PC-9 (cell line): ENCODE data around the gene SPSB4. TPM values are rescaled to one million over a fixed set of nuclear protein-coding genes. Genes with fewer than 3 reads are reported as not detected.

Experiments
- BruUV-seq: library from RNA; stranded (reverse); fragments of 400-500 nt; replicated peaks from 2 replicates; lab custom pipeline; 2021; lab: Mats Ljungman, UMichigan
- CTCF ChIA-PET: fragments of 300-600 bp; sonication (Branson Sonifier 250); formaldehyde crosslinking; loops from one replicate; lab custom pipeline; 2022; ENCODE audit warnings: antibody characterized with exemption; lab: Charles Lee
- POLR2A ChIA-PET: fragments of 300-600 bp; sonication (Branson Sonifier 250); formaldehyde crosslinking; loops from one replicate; lab custom pipeline; 2022; ENCODE audit warnings: antibody characterized with exemption; ENCODE audit not compliant: unreplicated experiment; lab: Charles Lee
- DNase-seq, 2 experiments: peaks; one replicate each; pipeline versions ENCODE4 v3.0.0 to v3.0.0-alpha.2; 2015 to 2022; ENCODE audit warnings: mixed read lengths in 1 of 2
- H2AFZ ChIP-seq: fragments of 200-600 bp; sonication (generic); 2 replicates; pipeline ENCODE4 v1.8.1; 2017; ENCODE audit warnings: antibody characterized with exemption
- H3F3A ChIP-seq: fragments of 200-600 bp; sonication (generic); 2 replicates; pipeline ENCODE4 v1.8.1; 2017; ENCODE audit warnings: antibody characterized with exemption, mild to moderate bottlenecking, low read depth; ENCODE audit not compliant: insufficient read depth
- H3K27ac ChIP-seq: fragments of 200-600 bp; sonication (generic); 2 replicates; pipeline ENCODE4 v1.6.1; 2016; ENCODE audit warnings: mixed run types
- H3K27me3 ChIP-seq: fragments of 200-600 bp; sonication (generic); 2 replicates; pipeline ENCODE4 v1.6.1; 2016; ENCODE audit warnings: low read depth, mixed run types; ENCODE audit not compliant: insufficient read depth
- H3K36me3 ChIP-seq: fragments of 200-600 bp; sonication (generic); 2 replicates; pipeline ENCODE4 v1.6.1; 2016; ENCODE audit warnings: low read depth, mixed run types
- H3K4me1 ChIP-seq: fragments of 200-600 bp; sonication (generic); replicated peaks from 2 replicates; pipeline ENCODE4 v1.6.1; 2016; ENCODE audit warnings: mixed run types; ENCODE audit not compliant: insufficient read depth
- H3K4me2 ChIP-seq: fragments of 200-600 bp; sonication (generic); 2 replicates; pipeline ENCODE4 v1.6.1; 2017; ENCODE audit warnings: mixed run types
- H3K4me3 ChIP-seq: fragments of 200-600 bp; sonication (generic); 2 replicates; pipeline ENCODE4 v1.6.1; 2016; ENCODE audit warnings: mixed run types
- H3K79me2 ChIP-seq: fragments of 200-600 bp; sonication (generic); 2 replicates; pipeline ENCODE4 v1.6.1; 2017; ENCODE audit warnings: low read depth, mixed run types
- H3K9me2 ChIP-seq: fragments of 200-600 bp; sonication (generic); 2 replicates; pipeline ENCODE4 v1.8.1; 2017; ENCODE audit warnings: mild to moderate bottlenecking; ENCODE audit not compliant: insufficient read depth
- H3K9me3 ChIP-seq: fragments of 200-600 bp; sonication (generic); 2 replicates; pipeline ENCODE4 v1.8.1; 2016; ENCODE audit warnings: low read depth; ENCODE audit not compliant: insufficient read depth
- H4K20me1 ChIP-seq: fragments of 200-600 bp; sonication (generic); 2 replicates; pipeline ENCODE4 v1.8.1; 2017; ENCODE audit not compliant: insufficient read depth
- EZH2 ChIP-seq: fragments of 200-600 bp; sonication (generic); IDR thresholded peaks from 2 replicates; pipeline ENCODE4 v1.8.0; 2017; ENCODE audit warnings: antibody characterized with exemption, low read depth
- intact Hi-C: fragments of 100-400 bp; cut with micrococcal nuclease; formaldehyde crosslinking; loops from one replicate; pipeline ENCODE4 v1.10.0; 2022; ENCODE audit not compliant: unreplicated experiment
- total RNA-seq: library from RNA; stranded (reverse); gene quantifications from 2 replicates; pipeline ENCODE4 v1.2.3, GENCODE V29; 2021
- TF ChIP-seq, protein P1 (sequence below): fragments of 200-600 bp; sonication (generic); conservative IDR thresholded peaks from 2 replicates; pipeline ENCODE4 v1.6.1; 2017; ENCODE audit warnings: mixed run types, antibody characterized with exemption, mild to moderate bottlenecking, moderate library complexity

SPSB4 gene
- total RNA-seq, 1 experiment from 2014 or later, result not detected

DNA sequence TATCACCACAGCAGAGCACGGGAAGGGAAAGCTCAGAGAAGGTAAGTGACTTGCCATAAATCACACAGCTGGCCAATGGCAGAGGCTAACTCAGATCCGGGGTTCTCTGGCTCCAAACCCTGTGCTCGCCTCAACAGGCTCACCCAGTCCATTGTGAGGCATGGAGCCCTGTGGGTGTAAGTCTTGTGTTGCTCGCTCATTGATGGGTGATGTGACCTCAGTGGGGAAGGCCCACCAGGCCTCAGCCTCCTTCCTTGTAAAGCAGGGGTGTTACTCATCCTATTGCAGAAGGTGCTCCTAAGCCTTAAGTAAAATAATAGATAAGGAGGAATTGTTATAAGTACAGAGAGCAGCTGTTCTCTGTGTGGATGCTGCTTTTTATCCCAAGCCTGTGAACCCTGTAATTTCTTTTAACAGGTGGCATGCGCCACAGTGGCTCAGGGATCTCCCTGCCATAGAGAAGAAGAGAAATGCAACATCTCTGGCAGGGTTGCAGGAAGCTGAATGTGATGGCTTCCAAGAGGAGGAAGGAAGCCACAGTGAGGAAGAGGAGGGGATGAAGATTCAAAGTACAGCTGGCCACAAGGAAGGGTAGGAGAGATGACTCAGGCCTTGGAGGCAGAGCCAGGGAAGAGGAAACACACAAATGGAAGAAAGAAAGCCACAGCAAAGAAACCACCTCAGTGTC, 30.9 kb upstream of the SPSB4 start:
- CTCF ChIA-PET, result no interaction called here
- no peaks in the 10 kb centered on the region for H4K20me1 ChIP-seq
- H3F3A ChIP-seq, result no peaks in the 10 kb centered on the region
- H3K27ac ChIP-seq, result no peak overlapping the region
- intact Hi-C loops, result no loop called here
- H3K4me1 ChIP-seq, result no peaks in the 10 kb centered on the region
- no peak for DNase-seq
- H3K36me3 ChIP-seq, result no peaks in the 10 kb centered on the region
- no TSS peak for BruUV-seq
- POLR2A ChIA-PET, result no interaction called here
- no peaks in the 10 kb centered on the region for H3K9me3 ChIP-seq
- H3K79me2 ChIP-seq, result no peaks in the 10 kb centered on the region
- H3K9me2 ChIP-seq, result no peaks in the 10 kb centered on the region
- no peak overlapping the region for H3K4me2 ChIP-seq
- 0 out of 2 replicates have a peak, but pooled peaks cover 4% of the 10 kb centered on the region for H3K27me3 ChIP-seq
- TF ChIP-seq, protein P1, sequence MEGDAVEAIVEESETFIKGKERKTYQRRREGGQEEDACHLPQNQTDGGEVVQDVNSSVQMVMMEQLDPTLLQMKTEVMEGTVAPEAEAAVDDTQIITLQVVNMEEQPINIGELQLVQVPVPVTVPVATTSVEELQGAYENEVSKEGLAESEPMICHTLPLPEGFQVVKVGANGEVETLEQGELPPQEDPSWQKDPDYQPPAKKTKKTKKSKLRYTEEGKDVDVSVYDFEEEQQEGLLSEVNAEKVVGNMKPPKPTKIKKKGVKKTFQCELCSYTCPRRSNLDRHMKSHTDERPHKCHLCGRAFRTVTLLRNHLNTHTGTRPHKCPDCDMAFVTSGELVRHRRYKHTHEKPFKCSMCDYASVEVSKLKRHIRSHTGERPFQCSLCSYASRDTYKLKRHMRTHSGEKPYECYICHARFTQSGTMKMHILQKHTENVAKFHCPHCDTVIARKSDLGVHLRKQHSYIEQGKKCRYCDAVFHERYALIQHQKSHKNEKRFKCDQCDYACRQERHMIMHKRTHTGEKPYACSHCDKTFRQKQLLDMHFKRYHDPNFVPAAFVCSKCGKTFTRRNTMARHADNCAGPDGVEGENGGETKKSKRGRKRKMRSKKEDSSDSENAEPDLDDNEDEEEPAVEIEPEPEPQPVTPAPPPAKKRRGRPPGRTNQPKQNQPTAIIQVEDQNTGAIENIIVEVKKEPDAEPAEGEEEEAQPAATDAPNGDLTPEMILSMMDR, result no peak
- TF ChIP-seq EZH2, result no peak
- H3K4me3 ChIP-seq, result no peak overlapping the region
- no peak overlapping the region for H2AFZ ChIP-seq

DNA sequence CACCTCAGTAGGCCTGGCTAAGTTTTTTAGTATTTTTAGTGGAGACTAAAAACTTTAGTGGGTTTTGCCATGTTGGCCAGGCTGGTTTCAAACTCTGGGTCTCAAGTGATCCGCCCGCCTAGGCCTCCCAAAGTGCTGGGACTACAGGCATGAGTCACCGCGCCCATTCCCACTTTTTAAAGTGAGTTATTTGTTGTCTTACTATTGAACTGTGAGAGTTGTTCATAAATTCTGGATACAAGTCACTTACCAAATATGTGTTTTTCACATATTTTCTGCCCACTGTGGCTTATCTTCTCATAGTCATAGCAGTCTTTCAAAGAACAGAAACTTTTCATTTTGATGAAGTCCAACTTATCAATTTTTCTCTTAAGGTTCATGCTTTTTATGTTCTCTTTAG, 29.9 kb upstream of the SPSB4 start:
- Histone ChIP-seq H3K79me2 (no peaks in the 10 kb centered on the region), H3K4me1 (no peaks in the 10 kb centered on the region), H3K9me2 (no peaks in the 10 kb centered on the region), H3K27ac (no peak overlapping the region), H3K27me3 (0 out of 2 replicates have a peak, but pooled peaks cover 4% of the 10 kb centered on the region), H3K36me3 (no peaks in the 10 kb centered on the region), H4K20me1 (no peaks in the 10 kb centered on the region), H3K4me2 (no peak overlapping the region), H2AFZ (no peak overlapping the region), H3F3A (no peaks in the 10 kb centered on the region), H3K4me3 (no peak overlapping the region), H3K9me3 (no peaks in the 10 kb centered on the region)
- ChIA-PET POLR2A (no interaction called here), CTCF (no interaction called here)
- TF ChIP-seq, protein P1, result no peak
- TF ChIP-seq EZH2, result no peak
- intact Hi-C loops, result no loop called here
- DNase-seq, result no peak
- no TSS peak for BruUV-seq

DNA sequence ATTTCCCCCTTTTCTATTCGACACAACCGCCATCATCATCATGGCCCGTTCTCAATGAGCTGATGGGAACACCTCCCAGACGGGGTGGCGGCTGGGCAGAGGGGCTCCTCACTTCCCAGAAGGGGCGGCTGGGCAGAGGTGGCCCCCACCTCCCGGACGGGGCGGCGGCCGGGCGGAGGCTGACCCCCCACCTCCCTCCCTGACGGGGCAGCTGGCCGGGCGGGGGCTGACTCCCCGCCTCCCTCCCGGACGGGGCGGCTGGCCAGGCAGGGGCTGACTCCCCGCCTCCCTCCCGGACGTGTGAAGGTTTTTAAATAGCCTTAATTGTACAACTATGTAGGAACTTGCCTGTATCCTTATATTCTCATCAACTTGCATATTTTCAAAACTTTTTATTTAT, 20.9 kb upstream of the SPSB4 start:
- Histone ChIP-seq H3K4me2 (no peak overlapping the region), H3K36me3 (no peaks in the 10 kb centered on the region), H3K79me2 (no peaks in the 10 kb centered on the region), H3K27ac (no peak overlapping the region), H3K4me3 (no peak overlapping the region), H4K20me1 (no peaks in the 10 kb centered on the region), H3K9me2 (no peaks in the 10 kb centered on the region), H3K27me3 (no peaks in the 10 kb centered on the region), H3K9me3 (no peaks in the 10 kb centered on the region), H3F3A (no peaks in the 10 kb centered on the region), H3K4me1 (no peaks in the 10 kb centered on the region), H2AFZ (no peak overlapping the region)
- CTCF ChIA-PET, result no interaction called here
- no peak for DNase-seq
- intact Hi-C loops, result no loop called here
- POLR2A ChIA-PET, result no interaction called here
- no peak for TF ChIP-seq EZH2
- TF ChIP-seq, protein P1, result no peak
- no TSS peak for BruUV-seq
